ENCODE results near the gene SCYGR7.

SCYGR7 gene

GRCh38 chr2:227728035-227728434 is at the start of gene SCYGR7:
Gene SCYGR7, plus strand, starts transcription at chr2:227728335. Its CDS starts 0 bp downstream, at chr2:227728335.
- H3K4me1 ChIP-seq (ENCODE audit: control insufficient read depth in 1 of 2, insufficient read depth in 2 of 2, low read length in 2 of 2) = no peaks in the 10 kb centered on the region
- H3K27ac ChIP-seq (ENCODE audit: low read length) = no peak within 1 kb of the TSS
- no peaks in the 10 kb centered on the region for H3K36me3 ChIP-seq (ENCODE audit: control insufficient read depth in 1 of 2, insufficient read depth in 2 of 2, low read length in 2 of 2)
- H3K4me3 ChIP-seq (ENCODE audit: low read depth in 1 of 2, low read length in 2 of 2) = no peak within 1 kb of the TSS
- no peaks in the 10 kb centered on the region for H3K27me3 ChIP-seq (ENCODE audit: low read depth, low read length)
- no peaks in the 10 kb centered on the region for H3K9me3 ChIP-seq (ENCODE audit: control insufficient read depth in 1 of 2, low read length in 2 of 2)

- no peaks in the 10 kb centered on the region for H3K4me1 ChIP-seq (ENCODE audit: control insufficient read depth in 1 of 2, insufficient read depth in 2 of 2, low read length in 2 of 2)
- H3K4me3 ChIP-seq (ENCODE audit: low read depth in 1 of 2, low read length in 2 of 2) = no peak overlapping the region
- H3K27ac ChIP-seq (ENCODE audit: low read length) = no peak overlapping the region
- no peaks in the 10 kb centered on the region for H3K9me3 ChIP-seq (ENCODE audit: control insufficient read depth in 1 of 2, low read length in 2 of 2)
- H3K36me3 ChIP-seq (ENCODE audit: control insufficient read depth in 1 of 2, insufficient read depth in 2 of 2, low read length in 2 of 2) = no peaks in the 10 kb centered on the region
- H3K27me3 ChIP-seq (ENCODE audit: low read depth, low read length) = no peaks in the 10 kb centered on the region
These were observed 43.9 kb upstream of the SCYGR7 start for GRCh38 chr2:227684258-227684657.

- Histone ChIP-seq H3K27ac (ENCODE audit: low read length) (no peak overlapping the region), H3K9me3 (ENCODE audit: control insufficient read depth in 1 of 2, low read length in 2 of 2) (no peaks in the 10 kb centered on the region), H3K4me3 (ENCODE audit: low read depth in 1 of 2, low read length in 2 of 2) (no peak overlapping the region), H3K36me3 (ENCODE audit: control insufficient read depth in 1 of 2, insufficient read depth in 2 of 2, low read length in 2 of 2) (no peaks in the 10 kb centered on the region), H3K27me3 (ENCODE audit: low read depth, low read length) (no peaks in the 10 kb centered on the region), H3K4me1 (ENCODE audit: control insufficient read depth in 1 of 2, insufficient read depth in 2 of 2, low read length in 2 of 2) (no peaks in the 10 kb centered on the region)
These were observed 40.9 kb upstream of the SCYGR7 start for GRCh38 chr2:227687189-227687588.

GRCh38 chr2:227696990-227697679 is 31.0 kb upstream of the SCYGR7 start:
- no peaks in the 10 kb centered on the region for H3K4me1 ChIP-seq (ENCODE audit: control insufficient read depth in 1 of 2, insufficient read depth in 2 of 2, low read length in 2 of 2)
- no peaks in the 10 kb centered on the region for H3K36me3 ChIP-seq (ENCODE audit: control insufficient read depth in 1 of 2, insufficient read depth in 2 of 2, low read length in 2 of 2)
- H3K27me3 ChIP-seq (ENCODE audit: low read depth, low read length) = no peaks in the 10 kb centered on the region
- H3K4me3 ChIP-seq (ENCODE audit: low read depth in 1 of 2, low read length in 2 of 2) = no peak overlapping the region
- H3K27ac ChIP-seq (ENCODE audit: low read length) = no peak overlapping the region
- H3K9me3 ChIP-seq (ENCODE audit: control insufficient read depth in 1 of 2, low read length in 2 of 2) = no peaks in the 10 kb centered on the region

GRCh38 chr2:227701556-227701955 is 26.6 kb upstream of the SCYGR7 start:
- H3K9me3 ChIP-seq (ENCODE audit: control insufficient read depth in 1 of 2, low read length in 2 of 2) = no peaks in the 10 kb centered on the region
- H3K4me3 ChIP-seq (ENCODE audit: low read depth in 1 of 2, low read length in 2 of 2) = no peak overlapping the region
- H3K36me3 ChIP-seq (ENCODE audit: control insufficient read depth in 1 of 2, insufficient read depth in 2 of 2, low read length in 2 of 2) = peaks cover 0 to 3% of the 10 kb centered on the region in 2 donors
- H3K27me3 ChIP-seq (ENCODE audit: low read depth, low read length) = no peaks in the 10 kb centered on the region
- H3K4me1 ChIP-seq (ENCODE audit: control insufficient read depth in 1 of 2, insufficient read depth in 2 of 2, low read length in 2 of 2) = no peaks in the 10 kb centered on the region
- H3K27ac ChIP-seq (ENCODE audit: low read length) = no peak overlapping the region

GRCh38 chr2:227703280-227703732 is 24.8 kb upstream of the SCYGR7 start:
- Histone ChIP-seq H3K9me3 (ENCODE audit: control insufficient read depth in 1 of 2, low read length in 2 of 2) (no peaks in the 10 kb centered on the region), H3K4me3 (ENCODE audit: low read depth in 1 of 2, low read length in 2 of 2) (no peak overlapping the region), H3K36me3 (ENCODE audit: control insufficient read depth in 1 of 2, insufficient read depth in 2 of 2, low read length in 2 of 2) (peaks cover 0 to 3% of the 10 kb centered on the region in 2 donors), H3K4me1 (ENCODE audit: control insufficient read depth in 1 of 2, insufficient read depth in 2 of 2, low read length in 2 of 2) (no peaks in the 10 kb centered on the region), H3K27me3 (ENCODE audit: low read depth, low read length) (no peaks in the 10 kb centered on the region), H3K27ac (ENCODE audit: low read length) (no peak overlapping the region)

- H3K27ac ChIP-seq (ENCODE audit: low read length) = no peak overlapping the region
- no peaks in the 10 kb centered on the region for H3K27me3 ChIP-seq (ENCODE audit: low read depth, low read length)
- peaks cover 0 to 3% of the 10 kb centered on the region in 2 donors for H3K36me3 ChIP-seq (ENCODE audit: control insufficient read depth in 1 of 2, insufficient read depth in 2 of 2, low read length in 2 of 2)
- H3K9me3 ChIP-seq (ENCODE audit: control insufficient read depth in 1 of 2, low read length in 2 of 2) = no peaks in the 10 kb centered on the region
- H3K4me3 ChIP-seq (ENCODE audit: low read depth in 1 of 2, low read length in 2 of 2) = no peak overlapping the region
- no peaks in the 10 kb centered on the region for H3K4me1 ChIP-seq (ENCODE audit: control insufficient read depth in 1 of 2, insufficient read depth in 2 of 2, low read length in 2 of 2)
These were observed 24.2 kb upstream of the SCYGR7 start for GRCh38 chr2:227703961-227704360.

GRCh38 chr2:227706859-227707258 is 21.3 kb upstream of the SCYGR7 start:
- H3K27me3 ChIP-seq (ENCODE audit: low read depth, low read length) = no peaks in the 10 kb centered on the region
- no peaks in the 10 kb centered on the region for H3K4me1 ChIP-seq (ENCODE audit: control insufficient read depth in 1 of 2, insufficient read depth in 2 of 2, low read length in 2 of 2)
- H3K9me3 ChIP-seq (ENCODE audit: control insufficient read depth in 1 of 2, low read length in 2 of 2) = no peaks in the 10 kb centered on the region
- no peak overlapping the region for H3K4me3 ChIP-seq (ENCODE audit: low read depth in 1 of 2, low read length in 2 of 2)
- H3K36me3 ChIP-seq (ENCODE audit: control insufficient read depth in 1 of 2, insufficient read depth in 2 of 2, low read length in 2 of 2) = peaks cover 0 to 3% of the 10 kb centered on the region in 2 donors
- H3K27ac ChIP-seq (ENCODE audit: low read length) = no peak overlapping the region

- H3K36me3 ChIP-seq (ENCODE audit: control insufficient read depth in 1 of 2, insufficient read depth in 2 of 2, low read length in 2 of 2) = peaks cover 0 to 3% of the 10 kb centered on the region in 2 donors
- no peak overlapping the region for H3K27ac ChIP-seq (ENCODE audit: low read length)
- H3K4me3 ChIP-seq (ENCODE audit: low read depth in 1 of 2, low read length in 2 of 2) = no peak overlapping the region
- H3K4me1 ChIP-seq (ENCODE audit: control insufficient read depth in 1 of 2, insufficient read depth in 2 of 2, low read length in 2 of 2) = no peaks in the 10 kb centered on the region
- no peaks in the 10 kb centered on the region for H3K27me3 ChIP-seq (ENCODE audit: low read depth, low read length)
- no peaks in the 10 kb centered on the region for H3K9me3 ChIP-seq (ENCODE audit: control insufficient read depth in 1 of 2, low read length in 2 of 2)
These were observed 20.7 kb upstream of the SCYGR7 start for GRCh38 chr2:227707390-227707789.

GRCh38 chr2:227710986-227711385 is 17.1 kb upstream of the SCYGR7 start:
- Histone ChIP-seq H3K9me3 (ENCODE audit: control insufficient read depth in 1 of 2, low read length in 2 of 2) (no peaks in the 10 kb centered on the region), H3K4me1 (ENCODE audit: control insufficient read depth in 1 of 2, insufficient read depth in 2 of 2, low read length in 2 of 2) (no peaks in the 10 kb centered on the region), H3K27ac (ENCODE audit: low read length) (no peak overlapping the region), H3K4me3 (ENCODE audit: low read depth in 1 of 2, low read length in 2 of 2) (no peak overlapping the region), H3K36me3 (ENCODE audit: control insufficient read depth in 1 of 2, insufficient read depth in 2 of 2, low read length in 2 of 2) (no peaks in the 10 kb centered on the region), H3K27me3 (ENCODE audit: low read depth, low read length) (no peaks in the 10 kb centered on the region)

GRCh38 chr2:227713291-227713690 is 14.8 kb upstream of the SCYGR7 start:
- Histone ChIP-seq H3K4me3 (ENCODE audit: low read depth in 1 of 2, low read length in 2 of 2) (no peak overlapping the region), H3K4me1 (ENCODE audit: control insufficient read depth in 1 of 2, insufficient read depth in 2 of 2, low read length in 2 of 2) (peaks cover 0 to 4% of the 10 kb centered on the region in 2 donors), H3K27me3 (ENCODE audit: low read depth, low read length) (no peaks in the 10 kb centered on the region), H3K27ac (ENCODE audit: low read length) (no peak overlapping the region), H3K36me3 (ENCODE audit: control insufficient read depth in 1 of 2, insufficient read depth in 2 of 2, low read length in 2 of 2) (no peaks in the 10 kb centered on the region), H3K9me3 (ENCODE audit: control insufficient read depth in 1 of 2, low read length in 2 of 2) (no peaks in the 10 kb centered on the region)

GRCh38 chr2:227716501-227716900 is 11.6 kb upstream of the SCYGR7 start:
- Histone ChIP-seq H3K27ac (ENCODE audit: low read length) (no peak overlapping the region), H3K36me3 (ENCODE audit: control insufficient read depth in 1 of 2, insufficient read depth in 2 of 2, low read length in 2 of 2) (no peaks in the 10 kb centered on the region), H3K4me1 (ENCODE audit: control insufficient read depth in 1 of 2, insufficient read depth in 2 of 2, low read length in 2 of 2) (peaks cover 0 to 4% of the 10 kb centered on the region in 2 donors), H3K27me3 (ENCODE audit: low read depth, low read length) (no peaks in the 10 kb centered on the region), H3K4me3 (ENCODE audit: low read depth in 1 of 2, low read length in 2 of 2) (no peak overlapping the region), H3K9me3 (ENCODE audit: control insufficient read depth in 1 of 2, low read length in 2 of 2) (no peaks in the 10 kb centered on the region)

All from muscle layer of duodenum (tissue), 2 donors.